Tibial nerve (tissue), 4 donors: ENCODE data around the gene B4GALT2.
A peak's percentile ranks its signal among the peaks of the same experiment; 100 is the strongest.

Source experiments
- CTCF ChIP-seq, 5 experiments: fragments of 200-600 bp in 3 of 5; fragments of 450-650 bp in 2 of 5; sonication (generic) in 3 of 5; IDR thresholded peaks; one replicate each; pipeline ENCODE4 v1.5.1; 2016 to 2019; ENCODE audit warnings: antibody characterized with exemption in 5 of 5, mild to moderate bottlenecking in 3 of 5, moderate library complexity in 2 of 5
- EP300 ChIP-seq, 2 donors: sonication (generic); formaldehyde crosslinking; IDR thresholded peaks; one replicate each; pipeline ENCODE4 v1.6.1; 2017; ENCODE audit warnings: antibody characterized with exemption in 2 of 2, mild to moderate bottlenecking in 1 of 2
- POLR2A ChIP-seq, 2 donors: fragments of 450-650 bp; IDR thresholded peaks; one replicate each; pipeline ENCODE4 v1.6.1; 2017; ENCODE audit warnings: antibody characterized with exemption in 2 of 2, mild to moderate bottlenecking in 2 of 2, moderate library complexity in 2 of 2

GRCh38 chr1:44029260-44029910 is 50.4 kb downstream of the B4GALT2 start:
- no peak for TF ChIP-seq CTCF (IDR thresholded peaks at IDR 0.05)
- TF ChIP-seq POLR2A (IDR thresholded peaks at IDR 0.05) = peak in 1 of 2 donors; percentile 3
- TF ChIP-seq EP300 (IDR thresholded peaks at IDR 0.05) = no peak
